ENCODE results near the gene EPN1.
"Not testable (repeated sequence)": the region's sequence is repeated elsewhere in the genome, so short reads cannot be mapped to it uniquely, and the experiment has no call there.

The EPN1 gene

GRCh38 chr19:55702131-55702627, 27.2 kb downstream of the EPN1 start:
- H3K36me3 ChIP-seq (ENCODE audit: control insufficient read depth, insufficient read depth, low read length), result peaks cover 5% of the 10 kb centered on the region
- H3K4me3 ChIP-seq (ENCODE audit: insufficient read depth, low read depth, low read length), result no peak overlapping the region
- no peak overlapping the region for H3K27ac ChIP-seq (ENCODE audit: insufficient read depth, low read depth, low read length, poor library complexity, severe bottlenecking)
- H3K9me3 ChIP-seq (ENCODE audit: control insufficient read depth, low read length), result no peaks in the 10 kb centered on the region
- 90 to 92% methylated on average over 13 of the region's 13 CpGs for WGBS, 2 experiments
- H3K4me1 ChIP-seq (ENCODE audit: control insufficient read depth, insufficient read depth, low read length), result no peaks in the 10 kb centered on the region
- H3K27me3 ChIP-seq (ENCODE audit: control insufficient read depth, insufficient read depth, low read length, poor library complexity, severe bottlenecking), result no peaks in the 10 kb centered on the region

GRCh38 chr19:55703790-55704215, 28.8 kb downstream of the EPN1 start:
- Histone ChIP-seq H3K4me3 (ENCODE audit: insufficient read depth, low read depth, low read length) (no peak overlapping the region), H3K27me3 (ENCODE audit: control insufficient read depth, insufficient read depth, low read length, poor library complexity, severe bottlenecking) (no peaks in the 10 kb centered on the region), H3K27ac (ENCODE audit: insufficient read depth, low read depth, low read length, poor library complexity, severe bottlenecking) (no peak overlapping the region), H3K9me3 (ENCODE audit: control insufficient read depth, low read length) (no peaks in the 10 kb centered on the region), H3K36me3 (ENCODE audit: control insufficient read depth, insufficient read depth, low read length) (peaks cover 5% of the 10 kb centered on the region), H3K4me1 (ENCODE audit: control insufficient read depth, insufficient read depth, low read length) (no peaks in the 10 kb centered on the region)
- 81 to 82% methylated on average over 38 of the region's 38 CpGs for WGBS, 2 experiments

GRCh38 chr19:55704494-55705245, 29.6 kb downstream of the EPN1 start:
- Histone ChIP-seq H3K27ac (ENCODE audit: insufficient read depth, low read depth, low read length, poor library complexity, severe bottlenecking) (no peak overlapping the region), H3K4me1 (ENCODE audit: control insufficient read depth, insufficient read depth, low read length) (no peaks in the 10 kb centered on the region), H3K27me3 (ENCODE audit: control insufficient read depth, insufficient read depth, low read length, poor library complexity, severe bottlenecking) (no peaks in the 10 kb centered on the region), H3K4me3 (ENCODE audit: insufficient read depth, low read depth, low read length) (no peak overlapping the region), H3K36me3 (ENCODE audit: control insufficient read depth, insufficient read depth, low read length) (peaks cover 5% of the 10 kb centered on the region), H3K9me3 (ENCODE audit: control insufficient read depth, low read length) (no peaks in the 10 kb centered on the region)
- WGBS, 2 experiments, result 94 to 97% methylated on average over 15 of the region's 15 CpGs

GRCh38 chr19:55705972-55706371, 30.9 kb downstream of the EPN1 start:
- Histone ChIP-seq H3K9me3 (ENCODE audit: control insufficient read depth, low read length) (no peaks in the 10 kb centered on the region), H3K27me3 (ENCODE audit: control insufficient read depth, insufficient read depth, low read length, poor library complexity, severe bottlenecking) (no peaks in the 10 kb centered on the region), H3K36me3 (ENCODE audit: control insufficient read depth, insufficient read depth, low read length) (peaks cover 5% of the 10 kb centered on the region), H3K4me3 (ENCODE audit: insufficient read depth, low read depth, low read length) (no peak overlapping the region), H3K27ac (ENCODE audit: insufficient read depth, low read depth, low read length, poor library complexity, severe bottlenecking) (no peak overlapping the region), H3K4me1 (ENCODE audit: control insufficient read depth, insufficient read depth, low read length) (no peaks in the 10 kb centered on the region)
- 91 to 99% methylated on average over 3 of the region's 3 CpGs for WGBS, 2 experiments

GRCh38 chr19:55711719-55712118, 36.7 kb downstream of the EPN1 start:
- Histone ChIP-seq H3K9me3 (ENCODE audit: control insufficient read depth, low read length) (no peaks in the 10 kb centered on the region), H3K27me3 (ENCODE audit: control insufficient read depth, insufficient read depth, low read length, poor library complexity, severe bottlenecking) (no peaks in the 10 kb centered on the region), H3K4me1 (ENCODE audit: control insufficient read depth, insufficient read depth, low read length) (no peaks in the 10 kb centered on the region), H3K4me3 (ENCODE audit: insufficient read depth, low read depth, low read length) (no peak overlapping the region), H3K27ac (ENCODE audit: insufficient read depth, low read depth, low read length, poor library complexity, severe bottlenecking) (no peak overlapping the region), H3K36me3 (ENCODE audit: control insufficient read depth, insufficient read depth, low read length) (no peaks in the 10 kb centered on the region)
- 86 to 88% methylated on average over 18 of the region's 18 CpGs for WGBS, 2 experiments

GRCh38 chr19:55712804-55713631, 38.0 kb downstream of the EPN1 start:
- Histone ChIP-seq H3K27me3 (ENCODE audit: control insufficient read depth, insufficient read depth, low read length, poor library complexity, severe bottlenecking) (no peaks in the 10 kb centered on the region), H3K4me1 (ENCODE audit: control insufficient read depth, insufficient read depth, low read length) (no peaks in the 10 kb centered on the region), H3K36me3 (ENCODE audit: control insufficient read depth, insufficient read depth, low read length) (no peaks in the 10 kb centered on the region), H3K27ac (ENCODE audit: insufficient read depth, low read depth, low read length, poor library complexity, severe bottlenecking) (no peak overlapping the region), H3K9me3 (ENCODE audit: control insufficient read depth, low read length) (no peaks in the 10 kb centered on the region), H3K4me3 (ENCODE audit: insufficient read depth, low read depth, low read length) (no peak overlapping the region)
- 89 to 92% methylated on average over 1 of the region's 3 CpGs for WGBS, 2 experiments

- Histone ChIP-seq H3K4me1 (ENCODE audit: control insufficient read depth, insufficient read depth, low read length) (no peaks in the 10 kb centered on the region), H3K27me3 (ENCODE audit: control insufficient read depth, insufficient read depth, low read length, poor library complexity, severe bottlenecking) (no peaks in the 10 kb centered on the region), H3K36me3 (ENCODE audit: control insufficient read depth, insufficient read depth, low read length) (no peaks in the 10 kb centered on the region), H3K27ac (ENCODE audit: insufficient read depth, low read depth, low read length, poor library complexity, severe bottlenecking) (no peak overlapping the region), H3K9me3 (ENCODE audit: control insufficient read depth, low read length) (no peaks in the 10 kb centered on the region), H3K4me3 (ENCODE audit: insufficient read depth, low read depth, low read length) (no peak overlapping the region)
- 86% methylated on average over 15 of the region's 15 CpGs for WGBS, 2 experiments
Observed at GRCh38 chr19:55716531-55716930, 41.5 kb downstream of the EPN1 start.

GRCh38 chr19:55717251-55717650, 42.2 kb downstream of the EPN1 start:
- no peak overlapping the region for H3K4me3 ChIP-seq (ENCODE audit: insufficient read depth, low read depth, low read length)
- 83 to 84% methylated on average over 11 of the region's 11 CpGs for WGBS, 2 experiments
- no peaks in the 10 kb centered on the region for H3K36me3 ChIP-seq (ENCODE audit: control insufficient read depth, insufficient read depth, low read length)
- no peak overlapping the region for H3K27ac ChIP-seq (ENCODE audit: insufficient read depth, low read depth, low read length, poor library complexity, severe bottlenecking)
- no peaks in the 10 kb centered on the region for H3K9me3 ChIP-seq (ENCODE audit: control insufficient read depth, low read length)
- no peaks in the 10 kb centered on the region for H3K4me1 ChIP-seq (ENCODE audit: control insufficient read depth, insufficient read depth, low read length)
- no peaks in the 10 kb centered on the region for H3K27me3 ChIP-seq (ENCODE audit: control insufficient read depth, insufficient read depth, low read length, poor library complexity, severe bottlenecking)

- H3K36me3 ChIP-seq (ENCODE audit: control insufficient read depth, insufficient read depth, low read length); H3K4me1 ChIP-seq (ENCODE audit: control insufficient read depth, insufficient read depth, low read length); H3K4me3 ChIP-seq (ENCODE audit: insufficient read depth, low read depth, low read length); H3K27me3 ChIP-seq (ENCODE audit: control insufficient read depth, insufficient read depth, low read length, poor library complexity, severe bottlenecking); H3K27ac ChIP-seq (ENCODE audit: insufficient read depth, low read depth, low read length, poor library complexity, severe bottlenecking); H3K9me3 ChIP-seq (ENCODE audit: control insufficient read depth, low read length): not testable (repeated sequence)
- WGBS, 2 experiments, result 73% methylated on average over 13 of the region's 13 CpGs
Observed at GRCh38 chr19:55717879-55718711, 43.1 kb downstream of the EPN1 start.
